BLaER1 (cell line): Measurements from ENCODE around the gene OXCT1.

Experiments
- H3K27ac ChIP-seq: shearing (Covaris generic); formaldehyde crosslinking; 2 replicates; pipeline ENCODE4 v1.8.1; 2022
- H3K27me3 ChIP-seq: shearing (Covaris generic); formaldehyde crosslinking; 2 replicates; pipeline ENCODE4 v1.8.1; 2022
- H3K36me3 ChIP-seq: shearing (Covaris generic); formaldehyde crosslinking; 2 replicates; pipeline ENCODE4 v1.8.1; 2022
- H3K4me1 ChIP-seq: shearing (Covaris generic); formaldehyde crosslinking; 2 replicates; pipeline ENCODE4 v1.8.1; 2022
- H3K4me2 ChIP-seq: shearing (Covaris generic); formaldehyde crosslinking; 2 replicates; pipeline ENCODE4 v1.8.1; 2022
- H3K4me3 ChIP-seq: shearing (Covaris generic); formaldehyde crosslinking; 2 replicates; pipeline ENCODE4 v1.8.1; 2022
- H3K9ac ChIP-seq: shearing (Covaris generic); formaldehyde crosslinking; 2 replicates; pipeline ENCODE4 v1.8.1; 2022
- H3K9me3 ChIP-seq: shearing (Covaris generic); formaldehyde crosslinking; 2 replicates; pipeline ENCODE4 v1.8.1; 2022
- H4K20me1 ChIP-seq: shearing (Covaris generic); formaldehyde crosslinking; 2 replicates; pipeline ENCODE4 v1.8.1; 2022
- Cebpa-rat ChIP-seq: shearing (Covaris generic); IDR thresholded peaks from 2 replicates; pipeline ENCODE4 v1.8.1; 2022

Gene OXCT1

GRCh38 chr5:41892031-41892430, 21.8 kb upstream of the OXCT1 start:
- Histone ChIP-seq H3K4me2 (no peak overlapping the region), H3K27ac (no peak overlapping the region), H3K4me3 (no peak overlapping the region), H3K36me3 (no peaks in the 10 kb centered on the region), H3K9ac (no peak overlapping the region), H3K9me3 (no peaks in the 10 kb centered on the region), H3K4me1 (no peaks in the 10 kb centered on the region), H3K27me3 (no peaks in the 10 kb centered on the region), H4K20me1 (no peaks in the 10 kb centered on the region)
- no peak for TF ChIP-seq Cebpa-rat

GRCh38 chr5:41891066-41891707, 21.0 kb upstream of the OXCT1 start:
- H3K9me3 ChIP-seq = no peaks in the 10 kb centered on the region
- H3K27me3 ChIP-seq = no peaks in the 10 kb centered on the region
- no peak overlapping the region for H3K4me3 ChIP-seq
- H3K4me1 ChIP-seq = no peaks in the 10 kb centered on the region
- TF ChIP-seq Cebpa-rat = no peak
- no peak overlapping the region for H3K9ac ChIP-seq
- H3K4me2 ChIP-seq = no peak overlapping the region
- H3K36me3 ChIP-seq = no peaks in the 10 kb centered on the region
- H4K20me1 ChIP-seq = no peaks in the 10 kb centered on the region
- no peak overlapping the region for H3K27ac ChIP-seq

- Histone ChIP-seq H3K4me3 (no peak overlapping the region), H3K27ac (no peak overlapping the region), H3K4me1 (no peaks in the 10 kb centered on the region), H3K9me3 (no peaks in the 10 kb centered on the region), H3K4me2 (no peak overlapping the region), H3K36me3 (no peaks in the 10 kb centered on the region), H3K9ac (no peak overlapping the region), H3K27me3 (no peaks in the 10 kb centered on the region), H4K20me1 (no peaks in the 10 kb centered on the region)
- no peak for TF ChIP-seq Cebpa-rat
Measured at GRCh38 chr5:41885286-41885685, 15.1 kb upstream of the OXCT1 start.

GRCh38 chr5:41883936-41884335, 13.7 kb upstream of the OXCT1 start:
- Histone ChIP-seq H3K27me3 (no peaks in the 10 kb centered on the region), H3K36me3 (no peaks in the 10 kb centered on the region), H3K4me1 (no peaks in the 10 kb centered on the region), H3K4me3 (no peak overlapping the region), H4K20me1 (no peaks in the 10 kb centered on the region), H3K4me2 (no peak overlapping the region), H3K9ac (no peak overlapping the region), H3K27ac (no peak overlapping the region), H3K9me3 (no peaks in the 10 kb centered on the region)
- no peak for TF ChIP-seq Cebpa-rat

- Histone ChIP-seq H3K4me1 (no peaks in the 10 kb centered on the region), H3K36me3 (no peaks in the 10 kb centered on the region), H3K9me3 (no peaks in the 10 kb centered on the region), H4K20me1 (no peaks in the 10 kb centered on the region), H3K27ac (no peak overlapping the region), H3K4me2 (no peak overlapping the region), H3K27me3 (no peaks in the 10 kb centered on the region), H3K9ac (no peak overlapping the region), H3K4me3 (no peak overlapping the region)
- TF ChIP-seq Cebpa-rat = no peak
Measured at GRCh38 chr5:41883243-41883642, 13.0 kb upstream of the OXCT1 start.

GRCh38 chr5:41882765-41883164, 12.5 kb upstream of the OXCT1 start:
- Histone ChIP-seq H3K9me3 (no peaks in the 10 kb centered on the region), H3K4me3 (no peak overlapping the region), H3K27me3 (no peaks in the 10 kb centered on the region), H3K27ac (no peak overlapping the region), H3K4me1 (no peaks in the 10 kb centered on the region), H3K9ac (no peak overlapping the region), H4K20me1 (no peaks in the 10 kb centered on the region), H3K36me3 (no peaks in the 10 kb centered on the region), H3K4me2 (no peak overlapping the region)
- TF ChIP-seq Cebpa-rat = no peak

- no peak overlapping the region for H3K9ac ChIP-seq
- no peaks in the 10 kb centered on the region for H3K9me3 ChIP-seq
- H3K27ac ChIP-seq = no peak overlapping the region
- H3K36me3 ChIP-seq = no peaks in the 10 kb centered on the region
- H3K4me3 ChIP-seq = no peak overlapping the region
- H4K20me1 ChIP-seq = no peaks in the 10 kb centered on the region
- TF ChIP-seq Cebpa-rat = no peak
- no peak overlapping the region for H3K4me2 ChIP-seq
- H3K4me1 ChIP-seq = no peaks in the 10 kb centered on the region
- no peaks in the 10 kb centered on the region for H3K27me3 ChIP-seq
Measured at GRCh38 chr5:41878643-41879478, 8.6 kb upstream of the OXCT1 start.

GRCh38 chr5:41878173-41878572, 7.9 kb upstream of the OXCT1 start:
- Histone ChIP-seq H3K27me3 (no peaks in the 10 kb centered on the region), H3K36me3 (no peaks in the 10 kb centered on the region), H3K4me2 (no peak overlapping the region), H3K27ac (no peak overlapping the region), H4K20me1 (no peaks in the 10 kb centered on the region), H3K9ac (no peak overlapping the region), H3K4me1 (no peaks in the 10 kb centered on the region), H3K4me3 (no peak overlapping the region), H3K9me3 (no peaks in the 10 kb centered on the region)
- no peak for TF ChIP-seq Cebpa-rat

- no peaks in the 10 kb centered on the region for H3K27me3 ChIP-seq
- no peak overlapping the region for H3K4me2 ChIP-seq
- H3K4me1 ChIP-seq = no peaks in the 10 kb centered on the region
- no peak overlapping the region for H3K27ac ChIP-seq
- no peaks in the 10 kb centered on the region for H4K20me1 ChIP-seq
- no peak for TF ChIP-seq Cebpa-rat
- no peak overlapping the region for H3K9ac ChIP-seq
- H3K9me3 ChIP-seq = no peaks in the 10 kb centered on the region
- no peak overlapping the region for H3K4me3 ChIP-seq
- no peaks in the 10 kb centered on the region for H3K36me3 ChIP-seq
Measured at GRCh38 chr5:41877408-41877807, 7.2 kb upstream of the OXCT1 start.

- no peaks in the 10 kb centered on the region for H3K9me3 ChIP-seq
- H3K4me1 ChIP-seq = no peaks in the 10 kb centered on the region
- no peak for TF ChIP-seq Cebpa-rat
- no peaks in the 10 kb centered on the region for H4K20me1 ChIP-seq
- no peaks in the 10 kb centered on the region for H3K36me3 ChIP-seq
- no peaks in the 10 kb centered on the region for H3K27me3 ChIP-seq
- no peak overlapping the region for H3K9ac ChIP-seq
- H3K4me2 ChIP-seq = no peak overlapping the region
- no peak overlapping the region for H3K27ac ChIP-seq
- H3K4me3 ChIP-seq = no peak overlapping the region
Measured at GRCh38 chr5:41876678-41877077, 6.5 kb upstream of the OXCT1 start.
